ENCODE measurements around the gene SLC25A47.
"Not testable (repeated sequence)": the region's sequence is repeated elsewhere in the genome, so short reads cannot be mapped to it uniquely, and the experiment has no call there.

The SLC25A47 gene

DNA sequence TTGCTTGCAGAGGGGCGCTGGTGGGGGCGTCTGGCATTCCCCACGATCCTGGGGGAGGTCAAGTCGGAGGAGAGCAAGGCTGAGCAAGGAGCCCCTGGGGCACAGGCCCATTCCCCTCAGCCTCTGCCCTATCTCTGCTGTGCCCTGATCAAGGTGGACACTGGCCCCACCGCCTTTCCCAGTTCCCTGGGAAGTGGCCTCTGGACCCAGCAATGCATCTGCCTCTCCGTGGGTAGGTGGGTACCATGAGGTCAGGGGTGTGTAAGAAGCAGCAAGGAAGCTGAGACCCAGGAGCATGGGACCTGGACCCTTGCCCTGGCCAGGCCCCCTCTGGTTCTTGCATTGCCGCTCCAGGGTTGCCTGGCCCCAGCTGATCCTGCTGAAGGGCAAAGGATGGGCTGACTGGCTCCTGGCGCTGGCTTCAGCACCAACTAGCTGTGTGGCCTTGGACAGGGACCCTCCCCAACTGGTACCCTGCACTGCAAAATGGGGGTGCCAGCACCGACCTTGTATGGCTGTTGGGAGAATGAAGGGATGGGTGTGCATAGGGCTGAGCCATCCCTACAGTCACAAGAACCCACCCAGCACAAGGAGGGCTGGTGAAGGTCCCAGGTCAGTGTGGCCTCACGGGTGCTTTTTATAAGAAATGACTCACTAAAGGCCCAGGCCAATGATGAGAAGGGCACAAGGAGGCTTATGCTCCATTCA is 36.5 kb upstream of the SLC25A47 start:
- Histone ChIP-seq H3K27me3 (ENCODE audit: control insufficient read depth, low read length) (no peaks in the 10 kb centered on the region), H3K4me1 (ENCODE audit: control insufficient read depth, low read length) (peaks cover 15% of the 10 kb centered on the region), H3K4me3 (ENCODE audit: low read length) (no peak overlapping the region), H3K9me3 (ENCODE audit: control insufficient read depth, insufficient read depth, low read length) (no peaks in the 10 kb centered on the region), H3K4me2 (ENCODE audit: low read length) (no peak overlapping the region), H3F3A (ENCODE audit: control insufficient read depth, insufficient read depth) (peaks cover 21% of the 10 kb centered on the region), H3K9me2 (replicated peaks; ENCODE audit: control insufficient read depth, low read length) (no peaks in the 10 kb centered on the region), H4K20me1 (ENCODE audit: control insufficient read depth, insufficient read depth, low read depth, low read length) (peaks cover 7% of the 10 kb centered on the region; the same call in 1 of the 2 replicates), H3K27ac (ENCODE audit: low read depth, low read length) (no peak overlapping the region), H3K36me3 (ENCODE audit: control insufficient read depth, low read length) (peaks cover 2% of the 10 kb centered on the region; the same call in 1 of the 2 replicates), H3K79me2 (ENCODE audit: control insufficient read depth, low read length) (peaks cover 4% of the 10 kb centered on the region; the same call in 1 of the 2 replicates)
- TF ChIP-seq EZH2phosphoT487 (IDR thresholded peaks at IDR 0.05; ENCODE audit: borderline replicate concordance, low read length): no peak
- TF ChIP-seq, protein P1, sequence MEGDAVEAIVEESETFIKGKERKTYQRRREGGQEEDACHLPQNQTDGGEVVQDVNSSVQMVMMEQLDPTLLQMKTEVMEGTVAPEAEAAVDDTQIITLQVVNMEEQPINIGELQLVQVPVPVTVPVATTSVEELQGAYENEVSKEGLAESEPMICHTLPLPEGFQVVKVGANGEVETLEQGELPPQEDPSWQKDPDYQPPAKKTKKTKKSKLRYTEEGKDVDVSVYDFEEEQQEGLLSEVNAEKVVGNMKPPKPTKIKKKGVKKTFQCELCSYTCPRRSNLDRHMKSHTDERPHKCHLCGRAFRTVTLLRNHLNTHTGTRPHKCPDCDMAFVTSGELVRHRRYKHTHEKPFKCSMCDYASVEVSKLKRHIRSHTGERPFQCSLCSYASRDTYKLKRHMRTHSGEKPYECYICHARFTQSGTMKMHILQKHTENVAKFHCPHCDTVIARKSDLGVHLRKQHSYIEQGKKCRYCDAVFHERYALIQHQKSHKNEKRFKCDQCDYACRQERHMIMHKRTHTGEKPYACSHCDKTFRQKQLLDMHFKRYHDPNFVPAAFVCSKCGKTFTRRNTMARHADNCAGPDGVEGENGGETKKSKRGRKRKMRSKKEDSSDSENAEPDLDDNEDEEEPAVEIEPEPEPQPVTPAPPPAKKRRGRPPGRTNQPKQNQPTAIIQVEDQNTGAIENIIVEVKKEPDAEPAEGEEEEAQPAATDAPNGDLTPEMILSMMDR (IDR thresholded peaks at IDR 0.05; ENCODE audit: low read depth, low read length, poor library complexity, severe bottlenecking): no peak

DNA sequence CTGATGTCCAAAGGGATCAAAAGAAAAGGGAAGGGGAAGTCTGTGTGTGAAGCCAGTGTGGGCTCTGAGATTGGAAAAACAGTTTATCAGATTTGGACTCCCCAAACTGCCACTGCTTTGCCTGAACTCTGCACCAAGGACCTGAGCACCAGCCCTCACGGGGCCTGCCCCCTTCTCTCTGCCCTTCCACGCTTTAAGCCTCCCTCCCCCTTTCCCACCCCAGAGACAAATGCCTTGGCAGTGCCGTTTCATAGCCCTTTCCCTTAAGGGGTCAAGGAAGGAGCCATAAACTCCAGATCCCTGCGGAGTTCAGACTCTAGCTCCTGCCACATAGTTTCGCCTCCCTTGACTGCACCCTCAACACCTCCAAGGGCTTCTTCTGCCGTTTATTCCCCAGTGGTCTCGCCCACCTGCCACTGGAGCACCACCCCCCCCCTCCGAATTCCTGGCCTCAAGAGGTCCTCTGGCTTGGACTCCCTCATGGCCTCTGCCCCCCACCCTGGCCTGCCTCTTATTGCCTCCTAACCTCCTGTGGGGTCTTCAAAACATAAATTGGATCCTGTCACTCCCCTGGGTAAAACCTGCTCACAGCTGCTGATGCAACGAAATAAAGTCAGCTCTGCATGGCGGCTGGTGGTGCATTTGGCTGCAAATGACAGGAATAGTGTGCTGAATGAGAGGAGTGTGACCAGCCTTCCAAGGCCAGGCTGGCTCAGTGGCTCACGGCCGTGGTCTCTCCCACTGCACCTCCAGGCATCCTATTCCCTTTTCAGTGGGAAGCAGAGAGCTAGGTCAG is 35.7 kb upstream of the SLC25A47 start:
- Histone ChIP-seq H3K9me3 (ENCODE audit: control insufficient read depth, insufficient read depth, low read length) (no peaks in the 10 kb centered on the region), H4K20me1 (ENCODE audit: control insufficient read depth, insufficient read depth, low read depth, low read length) (peaks cover 7% of the 10 kb centered on the region; the same call in 1 of the 2 replicates), H3K4me2 (ENCODE audit: low read length) (no peak overlapping the region), H3K79me2 (ENCODE audit: control insufficient read depth, low read length) (peaks cover 4% of the 10 kb centered on the region; the same call in 1 of the 2 replicates), H3K4me3 (ENCODE audit: low read length) (no peak overlapping the region), H3K36me3 (ENCODE audit: control insufficient read depth, low read length) (no peaks in the 10 kb centered on the region), H3K4me1 (ENCODE audit: control insufficient read depth, low read length) (peaks cover 15% of the 10 kb centered on the region), H3F3A (ENCODE audit: control insufficient read depth, insufficient read depth) (peaks cover 15% of the 10 kb centered on the region), H3K27ac (ENCODE audit: low read depth, low read length) (no peak overlapping the region), H3K27me3 (ENCODE audit: control insufficient read depth, low read length) (no peaks in the 10 kb centered on the region), H3K9me2 (replicated peaks; ENCODE audit: control insufficient read depth, low read length) (no peaks in the 10 kb centered on the region)
- TF ChIP-seq, protein P1 (IDR thresholded peaks at IDR 0.05; ENCODE audit: low read depth, low read length, poor library complexity, severe bottlenecking): no peak
- no peak for TF ChIP-seq EZH2phosphoT487 (IDR thresholded peaks at IDR 0.05; ENCODE audit: borderline replicate concordance, low read length)

DNA sequence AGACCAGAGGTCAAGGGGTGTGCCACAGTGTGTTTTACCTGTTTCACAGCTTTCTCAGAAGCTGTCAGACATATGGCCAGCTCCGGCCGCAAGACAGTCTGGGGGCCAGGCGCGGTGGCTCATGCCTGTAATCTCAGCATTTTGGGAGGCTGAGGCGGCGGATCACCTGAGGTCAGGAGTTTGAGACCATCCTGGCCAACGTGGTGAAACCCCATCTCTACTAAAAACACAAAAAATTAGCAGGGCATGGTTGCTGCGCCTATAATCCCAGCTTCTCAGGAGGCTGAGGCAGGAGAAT is 35.2 kb upstream of the SLC25A47 start:
- H3K9me2 ChIP-seq (replicated peaks; ENCODE audit: control insufficient read depth, low read length); H3K27me3 ChIP-seq (ENCODE audit: control insufficient read depth, low read length); H4K20me1 ChIP-seq (ENCODE audit: control insufficient read depth, insufficient read depth, low read depth, low read length); H3K4me3 ChIP-seq (ENCODE audit: low read length); H3K27ac ChIP-seq (ENCODE audit: low read depth, low read length); H3F3A ChIP-seq (ENCODE audit: control insufficient read depth, insufficient read depth); H3K9me3 ChIP-seq (ENCODE audit: control insufficient read depth, insufficient read depth, low read length); H3K79me2 ChIP-seq (ENCODE audit: control insufficient read depth, low read length); H3K4me2 ChIP-seq (ENCODE audit: low read length); H3K36me3 ChIP-seq (ENCODE audit: control insufficient read depth, low read length): not testable (repeated sequence)
- peaks cover 15% of the 10 kb centered on the region for H3K4me1 ChIP-seq (ENCODE audit: control insufficient read depth, low read length)
